ENCODE data around the gene MLLT10. TPM values are rescaled to one million over a fixed set of nuclear protein-coding genes. Genes with fewer than 3 reads are reported as not detected.
"Not testable (repeated sequence)": the region's sequence is repeated elsewhere in the genome, so short reads cannot be mapped to it uniquely, and the experiment has no call there.

The MLLT10 gene
- total RNA-seq, 2 donors from 2014 or later = 55.8 to 62.9 TPM

- H3K27me3 ChIP-seq (ENCODE audit: control insufficient read depth, insufficient read depth, low read length, poor library complexity, severe bottlenecking) = no peaks in the 10 kb centered on the region
- no peak overlapping the region for H3K4me3 Mint-ChIP-seq
- TF ChIP-seq CTCF (conservative IDR thresholded peaks at IDR 0.05) = no peak
Measured at GRCh38 chr10:21579291-21579690, 45.3 kb downstream of the MLLT10 start.

GRCh38 chr10:21581421-21581834 is 47.4 kb downstream of the MLLT10 start:
- Mint-ChIP-seq H3K27ac (peak overlapping the region; percentile 56), H3K36me3 (ENCODE audit: low read depth) (peaks cover 55% of the 10 kb centered on the region)
- H3K4me1 Mint-ChIP-seq; H3K27me3 Mint-ChIP-seq (ENCODE audit: insufficient read depth); H3K9ac ChIP-seq (ENCODE audit: extremely low read depth, low read length, poor library complexity, severe bottlenecking); DNase-seq; H3K4me3 Mint-ChIP-seq; H3K27me3 ChIP-seq (ENCODE audit: control insufficient read depth, insufficient read depth, low read length, poor library complexity, severe bottlenecking); H3K27ac ChIP-seq (ENCODE audit: low read depth, low read length); H3K9me3 Mint-ChIP-seq; H3K4me3 ChIP-seq (ENCODE audit: low read length); H3K4me1 ChIP-seq (ENCODE audit: control insufficient read depth, insufficient read depth, low read length): not testable (repeated sequence)
- peaks cover 14% of the 10 kb centered on the region for H3K9me3 ChIP-seq (ENCODE audit: control insufficient read depth, low read length)
- peaks cover 63% of the 10 kb centered on the region for H3K36me3 ChIP-seq (ENCODE audit: control insufficient read depth, insufficient read depth, low read length)
- 100% methylated on average over 2 to 3 of the region's 3 CpGs for WGBS, 2 experiments (ENCODE audit: insufficient coverage in 1 of 2, insufficient read length in 1 of 2)

More at GRCh38 chr10:21579291-21579690, 45.3 kb downstream of the MLLT10 start:
- WGBS, 2 experiments (ENCODE audit: insufficient coverage in 1 of 2, insufficient read length in 1 of 2) = 83 to 92% methylated on average over 4 to 5 of the region's 5 CpGs
- no peak overlapping the region for H3K27ac ChIP-seq (ENCODE audit: low read depth, low read length)
- Mint-ChIP-seq H3K27me3 (ENCODE audit: insufficient read depth) (no peaks in the 10 kb centered on the region), H3K4me1 (peaks cover 2% of the 10 kb centered on the region), H3K9me3 (no peaks in the 10 kb centered on the region), H3K36me3 (ENCODE audit: low read depth) (peaks cover 55% of the 10 kb centered on the region), H3K27ac (no peak overlapping the region)
- no peak overlapping the region for H3K9ac ChIP-seq (ENCODE audit: extremely low read depth, low read length, poor library complexity, severe bottlenecking)
- H3K9me3 ChIP-seq (ENCODE audit: control insufficient read depth, low read length) = peaks cover 14% of the 10 kb centered on the region
- no peak overlapping the region for H3K4me3 ChIP-seq (ENCODE audit: low read length)
- no peaks in the 10 kb centered on the region for H3K4me1 ChIP-seq (ENCODE audit: control insufficient read depth, insufficient read depth, low read length)
- peaks cover 64% of the 10 kb centered on the region for H3K36me3 ChIP-seq (ENCODE audit: control insufficient read depth, insufficient read depth, low read length)
- no peak for DNase-seq

GRCh38 chr10:21584834-21585530 is 51.0 kb downstream of the MLLT10 start:
- Mint-ChIP-seq H3K36me3 (ENCODE audit: low read depth) (peaks cover 66% of the 10 kb centered on the region), H3K27ac (peak overlapping the region; percentile 62), H3K4me1 (no peaks in the 10 kb centered on the region), H3K9me3 (no peaks in the 10 kb centered on the region), H3K27me3 (ENCODE audit: insufficient read depth) (no peaks in the 10 kb centered on the region), H3K4me3 (no peak overlapping the region)
- Histone ChIP-seq H3K27ac (ENCODE audit: low read depth, low read length) (no peak overlapping the region), H3K4me1 (ENCODE audit: control insufficient read depth, insufficient read depth, low read length) (no peaks in the 10 kb centered on the region), H3K4me3 (ENCODE audit: low read length) (no peak overlapping the region), H3K27me3 (ENCODE audit: control insufficient read depth, insufficient read depth, low read length, poor library complexity, severe bottlenecking) (no peaks in the 10 kb centered on the region), H3K9ac (ENCODE audit: extremely low read depth, low read length, poor library complexity, severe bottlenecking) (no peak overlapping the region), H3K36me3 (ENCODE audit: control insufficient read depth, insufficient read depth, low read length) (peaks cover 74% of the 10 kb centered on the region), H3K9me3 (ENCODE audit: control insufficient read depth, low read length) (peaks cover 14% of the 10 kb centered on the region)
- no peak for DNase-seq
- no peak for TF ChIP-seq CTCF (conservative IDR thresholded peaks at IDR 0.05)
- WGBS, 2 experiments (ENCODE audit: insufficient coverage in 1 of 2, insufficient read length in 1 of 2) = 95 to 100% methylated on average over 1 to 7 of the region's 9 CpGs

- Mint-ChIP-seq H3K4me3 (no peak overlapping the region), H3K27ac (no peak overlapping the region), H3K27me3 (ENCODE audit: insufficient read depth) (no peaks in the 10 kb centered on the region), H3K36me3 (ENCODE audit: low read depth) (peaks cover 68% of the 10 kb centered on the region), H3K4me1 (no peaks in the 10 kb centered on the region), H3K9me3 (no peaks in the 10 kb centered on the region)
- no peaks in the 10 kb centered on the region for H3K4me1 ChIP-seq (ENCODE audit: control insufficient read depth, insufficient read depth, low read length)
- no peaks in the 10 kb centered on the region for H3K27me3 ChIP-seq (ENCODE audit: control insufficient read depth, insufficient read depth, low read length, poor library complexity, severe bottlenecking)
- H3K9me3 ChIP-seq (ENCODE audit: control insufficient read depth, low read length) = peaks cover 11% of the 10 kb centered on the region
- H3K27ac ChIP-seq (ENCODE audit: low read depth, low read length) = no peak overlapping the region
- DNase-seq = no peak
- no peak overlapping the region for H3K9ac ChIP-seq (ENCODE audit: extremely low read depth, low read length, poor library complexity, severe bottlenecking)
- H3K4me3 ChIP-seq (ENCODE audit: low read length) = no peak overlapping the region
- TF ChIP-seq CTCF (conservative IDR thresholded peaks at IDR 0.05) = no peak
- peaks cover 77% of the 10 kb centered on the region for H3K36me3 ChIP-seq (ENCODE audit: control insufficient read depth, insufficient read depth, low read length)
Measured at GRCh38 chr10:21587391-21587790, 53.4 kb downstream of the MLLT10 start.

- H3K4me3 ChIP-seq (ENCODE audit: low read length); H3K27ac ChIP-seq (ENCODE audit: low read depth, low read length); H3K9me3 ChIP-seq (ENCODE audit: control insufficient read depth, low read length); H3K4me1 ChIP-seq (ENCODE audit: control insufficient read depth, insufficient read depth, low read length); H3K9me3 Mint-ChIP-seq; DNase-seq; H3K27ac Mint-ChIP-seq; H3K4me1 Mint-ChIP-seq; H3K4me3 Mint-ChIP-seq; H3K27me3 Mint-ChIP-seq (ENCODE audit: insufficient read depth); H3K9ac ChIP-seq (ENCODE audit: extremely low read depth, low read length, poor library complexity, severe bottlenecking); H3K27me3 ChIP-seq (ENCODE audit: control insufficient read depth, insufficient read depth, low read length, poor library complexity, severe bottlenecking): not testable (repeated sequence)
- 92 to 98% methylated on average over 4 to 7 of the region's 7 CpGs for WGBS, 2 experiments (ENCODE audit: insufficient coverage in 1 of 2, insufficient read length in 1 of 2)
- H3K36me3 Mint-ChIP-seq (ENCODE audit: low read depth) = peaks cover 70% of the 10 kb centered on the region
- peaks cover 78% of the 10 kb centered on the region for H3K36me3 ChIP-seq (ENCODE audit: control insufficient read depth, insufficient read depth, low read length)
Measured at GRCh38 chr10:21588159-21588558, 54.1 kb downstream of the MLLT10 start.
